Esophagus squamous epithelium (tissue), 5 donors: ENCODE measurements around the gene CSMD2. TPM values are rescaled to one million over a fixed set of nuclear protein-coding genes. Genes with fewer than 3 reads are reported as not detected.

ENCODE experiments used
- DNase-seq: peaks from one replicate; lab custom pipeline; 2025; lab: John Stamatoyannopoulos, UW
- H3K27ac ChIP-seq, 4 donors: fragments of 200-600 bp; sonication (generic); one replicate each; pipeline ENCODE4 v1.5.1; 2016 to 2019; ENCODE audit warnings: mild to moderate bottlenecking in 1 of 4
- H3K27me3 ChIP-seq, 4 donors: fragments of 200-600 bp; sonication (generic); 1 replicate in 3 of 4; 2 replicates in 1 of 4; pipeline versions ENCODE4 v1.5.1 to v1.6.0; 2017 to 2021; ENCODE audit warnings: antibody characterized with exemption in 1 of 4
- H3K36me3 ChIP-seq, 3 donors: fragments of 200-600 bp; sonication (generic); one replicate each; pipeline ENCODE4 v1.5.1; 2016 to 2019
- H3K4me1 ChIP-seq, 3 donors: fragments of 200-600 bp; sonication (generic); one replicate each; pipeline ENCODE4 v1.5.1; 2017 to 2019
- H3K4me3 ChIP-seq, 4 donors: fragments of 200-600 bp; sonication (generic); 1 replicate in 3 of 4; 2 replicates in 1 of 4; pipeline ENCODE4 v1.5.1; 2016 to 2019; ENCODE audit warnings: mild to moderate bottlenecking in 2 of 4, moderate library complexity in 1 of 4
- H3K9me3 ChIP-seq, 3 donors: fragments of 200-600 bp; sonication (generic); one replicate each; pipeline ENCODE4 v1.5.1; 2016 to 2019
- POLR2A ChIP-seq, 4 donors: fragments of 450-650 bp; IDR thresholded peaks; one replicate each; pipeline ENCODE4 v1.6.1; 2017; ENCODE audit warnings: antibody characterized with exemption in 4 of 4, mild to moderate bottlenecking in 4 of 4, moderate library complexity in 3 of 4
- WGBS, 2 donors: methylation state at CpG; one replicate each; pipeline ENCODE4 v1.1.5; 2018; 5-methylcytosine and 5-hydroxymethylcytosine counted together
- intact Hi-C: fragments of 100-400 bp; cut with DNase I; formaldehyde crosslinking; loops from one replicate; pipeline ENCODE4 v1.15.0; 2022
- total RNA-seq, 4 donors: library from RNA; depleted of rRNA; stranded (reverse); fragments of >200 nt; gene quantifications; one replicate each; pipeline ENCODE4 v1.1.0, GENCODE V29; 2016
- TF ChIP-seq, protein P1 (sequence below), 6 experiments: fragments of 450-650 bp in 4 of 6; fragments of 200-600 bp in 2 of 6; sonication (generic) in 2 of 6; IDR thresholded peaks; one replicate each; pipeline ENCODE4 v1.5.1; 2016 to 2019; ENCODE audit warnings: antibody characterized with exemption in 6 of 6, mild to moderate bottlenecking in 4 of 6, moderate library complexity in 4 of 6
- donor health status: DM: yes; HTN: yes; CAD: no.

Gene CSMD2
- total RNA-seq, 4 donors from 2014 or later: under 0.01 to 0.13 TPM; not detected in 2

DNA sequence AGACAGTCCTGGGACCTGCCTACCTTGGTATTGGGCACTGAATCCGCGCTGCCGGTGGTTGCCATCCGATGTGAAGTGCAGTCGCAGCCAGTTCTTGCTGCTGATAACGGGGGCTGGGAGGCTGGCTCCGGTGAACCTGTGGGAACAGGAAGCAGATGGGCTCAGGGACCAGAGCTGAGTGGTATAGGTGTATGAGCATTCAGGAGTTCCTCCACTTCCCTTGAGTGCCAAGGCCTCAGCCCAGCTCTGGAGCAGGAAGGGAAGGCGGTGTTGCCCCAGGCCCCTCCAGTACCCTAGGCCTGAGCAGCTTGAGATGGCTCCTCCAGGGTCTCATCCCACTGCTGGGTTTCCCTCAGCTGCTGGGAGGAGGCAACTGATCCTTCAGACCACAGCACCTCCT is 318.2 kb downstream of the CSMD2 start:
- peaks cover 0 to 4% (median 0%) of the 10 kb centered on the region in 4 donors for H3K27me3 ChIP-seq
- intact Hi-C loops: no loop called here
- TF ChIP-seq, protein P1, sequence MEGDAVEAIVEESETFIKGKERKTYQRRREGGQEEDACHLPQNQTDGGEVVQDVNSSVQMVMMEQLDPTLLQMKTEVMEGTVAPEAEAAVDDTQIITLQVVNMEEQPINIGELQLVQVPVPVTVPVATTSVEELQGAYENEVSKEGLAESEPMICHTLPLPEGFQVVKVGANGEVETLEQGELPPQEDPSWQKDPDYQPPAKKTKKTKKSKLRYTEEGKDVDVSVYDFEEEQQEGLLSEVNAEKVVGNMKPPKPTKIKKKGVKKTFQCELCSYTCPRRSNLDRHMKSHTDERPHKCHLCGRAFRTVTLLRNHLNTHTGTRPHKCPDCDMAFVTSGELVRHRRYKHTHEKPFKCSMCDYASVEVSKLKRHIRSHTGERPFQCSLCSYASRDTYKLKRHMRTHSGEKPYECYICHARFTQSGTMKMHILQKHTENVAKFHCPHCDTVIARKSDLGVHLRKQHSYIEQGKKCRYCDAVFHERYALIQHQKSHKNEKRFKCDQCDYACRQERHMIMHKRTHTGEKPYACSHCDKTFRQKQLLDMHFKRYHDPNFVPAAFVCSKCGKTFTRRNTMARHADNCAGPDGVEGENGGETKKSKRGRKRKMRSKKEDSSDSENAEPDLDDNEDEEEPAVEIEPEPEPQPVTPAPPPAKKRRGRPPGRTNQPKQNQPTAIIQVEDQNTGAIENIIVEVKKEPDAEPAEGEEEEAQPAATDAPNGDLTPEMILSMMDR (IDR thresholded peaks at IDR 0.05): no peak
- TF ChIP-seq POLR2A (IDR thresholded peaks at IDR 0.05): no peak
- H3K27ac ChIP-seq: no peak overlapping the region
- 93 to 98% methylated on average over 4 to 8 of the region's 8 CpGs for WGBS, 2 donors
- H3K36me3 ChIP-seq: no peaks in the 10 kb centered on the region
- H3K4me3 ChIP-seq: no peak overlapping the region
- no peaks in the 10 kb centered on the region for H3K4me1 ChIP-seq
- no peaks in the 10 kb centered on the region for H3K9me3 ChIP-seq
- DNase-seq: no peak

DNA sequence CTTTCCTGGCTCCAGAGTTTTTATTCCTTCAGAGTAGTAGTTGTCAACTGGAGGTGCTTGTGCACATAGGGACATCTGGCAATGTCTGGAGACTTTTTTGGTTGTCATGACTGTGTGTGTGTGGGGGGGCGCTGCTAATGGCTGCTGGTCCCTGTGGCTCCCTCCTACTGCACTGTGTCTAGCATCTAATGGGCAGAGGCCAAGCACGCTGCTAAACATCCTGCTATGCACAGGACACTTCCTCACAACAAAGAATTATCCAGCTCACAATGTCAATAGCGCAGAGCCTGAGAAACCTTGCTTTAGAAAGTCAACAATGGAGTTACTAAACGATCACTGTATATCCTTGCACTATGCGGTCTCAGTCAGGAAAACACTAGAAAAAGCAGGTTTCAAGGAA is 320.9 kb downstream of the CSMD2 start:
- WGBS, 2 donors: 66 to 81% methylated on average over 3 of the region's 5 CpGs

DNA sequence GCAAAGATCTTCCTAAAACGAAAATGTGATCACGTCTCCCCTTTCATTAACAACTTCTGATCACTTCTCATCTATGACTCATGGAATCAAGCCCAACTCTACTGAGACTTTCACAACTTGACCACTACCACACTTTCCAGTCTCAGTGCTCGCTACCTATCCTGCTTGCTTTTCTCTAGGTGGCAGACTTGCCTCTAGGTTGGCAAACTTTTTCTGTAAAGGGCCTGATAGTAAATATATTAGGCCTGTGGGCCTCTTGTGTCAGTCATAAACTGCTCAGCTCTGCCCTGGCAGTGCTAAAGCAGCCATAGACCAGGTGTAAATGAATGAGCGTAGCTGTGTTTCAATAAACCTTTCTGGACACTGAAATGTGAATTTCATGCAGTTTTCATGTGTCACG is 322.7 kb downstream of the CSMD2 start:
- intact Hi-C loops: no loop called here
- peaks cover 0 to 9% (median 0%) of the 10 kb centered on the region in 3 donors for H3K4me1 ChIP-seq
- no peak overlapping the region for H3K4me3 ChIP-seq
- DNase-seq: no peak
- 85 to 89% methylated on average over 5 of the region's 5 CpGs for WGBS, 2 donors
- no peaks in the 10 kb centered on the region for H3K36me3 ChIP-seq
- no peak overlapping the region for H3K27ac ChIP-seq
- no peaks in the 10 kb centered on the region for H3K27me3 ChIP-seq
- TF ChIP-seq, protein P1 (IDR thresholded peaks at IDR 0.05): no peak
- TF ChIP-seq POLR2A (IDR thresholded peaks at IDR 0.05): no peak
- H3K9me3 ChIP-seq: no peaks in the 10 kb centered on the region

More for the DNA sequence above, 320.9 kb downstream of the CSMD2 start:
- no peaks in the 10 kb centered on the region for H3K9me3 ChIP-seq
- no peaks in the 10 kb centered on the region for H3K27me3 ChIP-seq
- intact Hi-C loops: no loop called here
- H3K4me3 ChIP-seq: no peak overlapping the region
- no peaks in the 10 kb centered on the region for H3K36me3 ChIP-seq
- TF ChIP-seq POLR2A (IDR thresholded peaks at IDR 0.05): no peak
- TF ChIP-seq, protein P1 (IDR thresholded peaks at IDR 0.05): no peak
- no peak for DNase-seq
- peaks cover 0 to 9% (median 0%) of the 10 kb centered on the region in 3 donors for H3K4me1 ChIP-seq
- no peak overlapping the region for H3K27ac ChIP-seq

DNA sequence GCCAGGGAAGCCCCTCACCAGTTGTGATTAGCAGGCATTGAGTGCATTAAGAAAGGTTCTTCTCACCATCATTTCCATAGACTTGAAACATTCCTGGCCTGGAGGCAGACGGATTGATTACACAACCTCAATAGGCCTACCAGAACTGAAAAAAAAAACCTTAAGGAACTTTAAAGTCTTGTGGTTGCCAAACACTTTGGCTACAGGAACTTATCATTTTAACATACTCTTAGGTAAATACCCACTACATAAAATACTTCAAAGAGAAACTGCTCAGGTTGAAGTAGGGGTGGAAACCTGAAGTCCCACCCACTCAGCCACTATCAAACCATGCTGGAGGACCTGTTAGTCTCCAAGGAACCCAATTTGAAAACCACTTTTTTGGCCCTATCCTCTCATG is 323.5 kb downstream of the CSMD2 start:
- Histone ChIP-seq H3K4me3 (no peak overlapping the region), H3K36me3 (no peaks in the 10 kb centered on the region), H3K4me1 (peaks cover 0 to 9% (median 0%) of the 10 kb centered on the region in 3 donors), H3K27ac (no peak overlapping the region), H3K27me3 (no peaks in the 10 kb centered on the region), H3K9me3 (peaks cover 0 to 4% (median 0%) of the 10 kb centered on the region in 3 donors)
- no peak for TF ChIP-seq POLR2A (IDR thresholded peaks at IDR 0.05)
- TF ChIP-seq, protein P1 (IDR thresholded peaks at IDR 0.05): no peak
- 8 to 44% methylated on average over 1 of the region's 1 CpG for WGBS, 2 donors
- intact Hi-C loops: no loop called here
- no peak for DNase-seq

DNA sequence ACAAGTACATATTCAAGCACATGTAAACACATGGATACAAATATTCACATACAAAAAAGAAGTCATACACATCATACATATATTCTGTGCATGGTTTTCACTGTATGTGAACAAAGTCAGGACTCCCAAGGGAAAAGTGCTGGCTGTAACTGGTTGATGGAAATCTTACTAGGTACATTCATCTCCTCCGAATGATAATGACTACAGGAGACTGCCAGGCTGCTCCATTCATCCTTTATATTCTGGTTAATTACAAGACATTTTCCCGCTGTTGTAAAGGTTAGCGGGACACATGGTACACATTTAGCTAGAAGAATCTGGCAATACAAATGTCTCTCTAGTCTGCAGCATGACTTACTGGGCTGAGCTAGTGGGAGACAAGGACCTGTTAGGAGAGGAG is 327.4 kb downstream of the CSMD2 start:
- H3K4me3 ChIP-seq: no peak overlapping the region
- intact Hi-C loops: no loop called here
- H3K27me3 ChIP-seq: no peaks in the 10 kb centered on the region
- TF ChIP-seq, protein P1 (IDR thresholded peaks at IDR 0.05): no peak
- no peak for TF ChIP-seq POLR2A (IDR thresholded peaks at IDR 0.05)
- H3K9me3 ChIP-seq: peaks cover 0 to 8% (median 0%) of the 10 kb centered on the region in 3 donors
- peaks cover 0 to 9% (median 0%) of the 10 kb centered on the region in 3 donors for H3K4me1 ChIP-seq
- 86 to 96% methylated on average over 3 of the region's 3 CpGs for WGBS, 2 donors
- H3K27ac ChIP-seq: no peak overlapping the region
- no peaks in the 10 kb centered on the region for H3K36me3 ChIP-seq
- no peak for DNase-seq
